ENCODE data around the gene BLM.
"Not testable (repeated sequence)": the region's sequence is repeated elsewhere in the genome, so short reads cannot be mapped to it uniquely, and the experiment has no call there.

BLM gene

GRCh38 chr15:90683371-90683770 lies 33.8 kb upstream of the BLM start:
- Histone ChIP-seq H3K36me3 (ENCODE audit: control insufficient read depth, insufficient read depth, low read length) (no peaks in the 10 kb centered on the region), H3K27ac (ENCODE audit: low read depth, low read length) (no peak overlapping the region), H3K9ac (ENCODE audit: low read length) (no peak overlapping the region), H3K4me1 (ENCODE audit: control insufficient read depth, insufficient read depth, low read length) (no peaks in the 10 kb centered on the region), H3K27me3 (ENCODE audit: control insufficient read depth, insufficient read depth, low read length) (no peaks in the 10 kb centered on the region), H3K4me3 (ENCODE audit: low read length) (no peak overlapping the region)

- no peak overlapping the region for H3K27ac ChIP-seq (ENCODE audit: low read depth, low read length)
- H3K27me3 ChIP-seq (ENCODE audit: control insufficient read depth, insufficient read depth, low read length), result no peaks in the 10 kb centered on the region
- H3K9ac ChIP-seq (ENCODE audit: low read length), result no peak overlapping the region
- no peaks in the 10 kb centered on the region for H3K36me3 ChIP-seq (ENCODE audit: control insufficient read depth, insufficient read depth, low read length)
- no peaks in the 10 kb centered on the region for H3K4me1 ChIP-seq (ENCODE audit: control insufficient read depth, insufficient read depth, low read length)
- H3K4me3 ChIP-seq (ENCODE audit: low read length), result no peak overlapping the region
Observed at GRCh38 chr15:90683876-90684275, 33.3 kb upstream of the BLM start.

- no peak overlapping the region for H3K27ac ChIP-seq (ENCODE audit: low read depth, low read length)
- H3K4me3 ChIP-seq (ENCODE audit: low read length), result no peak overlapping the region
- no peak overlapping the region for H3K9ac ChIP-seq (ENCODE audit: low read length)
- H3K4me1 ChIP-seq (ENCODE audit: control insufficient read depth, insufficient read depth, low read length), result no peaks in the 10 kb centered on the region
- no peaks in the 10 kb centered on the region for H3K27me3 ChIP-seq (ENCODE audit: control insufficient read depth, insufficient read depth, low read length)
- no peaks in the 10 kb centered on the region for H3K36me3 ChIP-seq (ENCODE audit: control insufficient read depth, insufficient read depth, low read length)
Observed at GRCh38 chr15:90684281-90684680, 32.9 kb upstream of the BLM start.

GRCh38 chr15:90685591-90686434 lies 31.3 kb upstream of the BLM start:
- H3K4me1 ChIP-seq (ENCODE audit: control insufficient read depth, insufficient read depth, low read length), result no peaks in the 10 kb centered on the region
- no peak overlapping the region for H3K9ac ChIP-seq (ENCODE audit: low read length)
- H3K27ac ChIP-seq (ENCODE audit: low read depth, low read length), result no peak overlapping the region
- no peak overlapping the region for H3K4me3 ChIP-seq (ENCODE audit: low read length)
- no peaks in the 10 kb centered on the region for H3K36me3 ChIP-seq (ENCODE audit: control insufficient read depth, insufficient read depth, low read length)
- no peaks in the 10 kb centered on the region for H3K27me3 ChIP-seq (ENCODE audit: control insufficient read depth, insufficient read depth, low read length)

- no peaks in the 10 kb centered on the region for H3K36me3 ChIP-seq (ENCODE audit: control insufficient read depth, insufficient read depth, low read length)
- no peak overlapping the region for H3K9ac ChIP-seq (ENCODE audit: low read length)
- no peaks in the 10 kb centered on the region for H3K27me3 ChIP-seq (ENCODE audit: control insufficient read depth, insufficient read depth, low read length)
- no peak overlapping the region for H3K4me3 ChIP-seq (ENCODE audit: low read length)
- H3K27ac ChIP-seq (ENCODE audit: low read depth, low read length), result no peak overlapping the region
- no peaks in the 10 kb centered on the region for H3K4me1 ChIP-seq (ENCODE audit: control insufficient read depth, insufficient read depth, low read length)
Observed at GRCh38 chr15:90686435-90687218, 30.5 kb upstream of the BLM start.

GRCh38 chr15:90689326-90689961 lies 27.7 kb upstream of the BLM start:
- H3K9ac ChIP-seq (ENCODE audit: low read length); H3K4me1 ChIP-seq (ENCODE audit: control insufficient read depth, insufficient read depth, low read length); H3K4me3 ChIP-seq (ENCODE audit: low read length); H3K27me3 ChIP-seq (ENCODE audit: control insufficient read depth, insufficient read depth, low read length); H3K27ac ChIP-seq (ENCODE audit: low read depth, low read length); H3K36me3 ChIP-seq (ENCODE audit: control insufficient read depth, insufficient read depth, low read length): not testable (repeated sequence)

- Histone ChIP-seq H3K27me3 (ENCODE audit: control insufficient read depth, insufficient read depth, low read length) (no peaks in the 10 kb centered on the region), H3K9ac (ENCODE audit: low read length) (no peak overlapping the region), H3K36me3 (ENCODE audit: control insufficient read depth, insufficient read depth, low read length) (no peaks in the 10 kb centered on the region), H3K4me1 (ENCODE audit: control insufficient read depth, insufficient read depth, low read length) (no peaks in the 10 kb centered on the region), H3K4me3 (ENCODE audit: low read length) (no peak overlapping the region), H3K27ac (ENCODE audit: low read depth, low read length) (no peak overlapping the region)
Observed at GRCh38 chr15:90690585-90690984, 26.6 kb upstream of the BLM start.

GRCh38 chr15:90691369-90691768 lies 25.8 kb upstream of the BLM start:
- Histone ChIP-seq H3K4me1 (ENCODE audit: control insufficient read depth, insufficient read depth, low read length) (no peaks in the 10 kb centered on the region), H3K9ac (ENCODE audit: low read length) (no peak overlapping the region), H3K36me3 (ENCODE audit: control insufficient read depth, insufficient read depth, low read length) (no peaks in the 10 kb centered on the region), H3K27me3 (ENCODE audit: control insufficient read depth, insufficient read depth, low read length) (no peaks in the 10 kb centered on the region), H3K27ac (ENCODE audit: low read depth, low read length) (no peak overlapping the region), H3K4me3 (ENCODE audit: low read length) (no peak overlapping the region)

- H3K9ac ChIP-seq (ENCODE audit: low read length), result no peak overlapping the region
- no peak overlapping the region for H3K27ac ChIP-seq (ENCODE audit: low read depth, low read length)
- H3K4me1 ChIP-seq (ENCODE audit: control insufficient read depth, insufficient read depth, low read length), result no peaks in the 10 kb centered on the region
- no peaks in the 10 kb centered on the region for H3K27me3 ChIP-seq (ENCODE audit: control insufficient read depth, insufficient read depth, low read length)
- H3K36me3 ChIP-seq (ENCODE audit: control insufficient read depth, insufficient read depth, low read length), result no peaks in the 10 kb centered on the region
- no peak overlapping the region for H3K4me3 ChIP-seq (ENCODE audit: low read length)
Observed at GRCh38 chr15:90691982-90692773, 25.0 kb upstream of the BLM start.

- Histone ChIP-seq H3K9ac (ENCODE audit: low read length) (no peak overlapping the region), H3K27ac (ENCODE audit: low read depth, low read length) (no peak overlapping the region), H3K4me3 (ENCODE audit: low read length) (no peak overlapping the region), H3K36me3 (ENCODE audit: control insufficient read depth, insufficient read depth, low read length) (no peaks in the 10 kb centered on the region), H3K4me1 (ENCODE audit: control insufficient read depth, insufficient read depth, low read length) (no peaks in the 10 kb centered on the region), H3K27me3 (ENCODE audit: control insufficient read depth, insufficient read depth, low read length) (no peaks in the 10 kb centered on the region)
Observed at GRCh38 chr15:90694987-90695386, 22.2 kb upstream of the BLM start.

GRCh38 chr15:90697175-90697574 lies 20.0 kb upstream of the BLM start:
- Histone ChIP-seq H3K4me1 (ENCODE audit: control insufficient read depth, insufficient read depth, low read length) (no peaks in the 10 kb centered on the region), H3K27me3 (ENCODE audit: control insufficient read depth, insufficient read depth, low read length) (no peaks in the 10 kb centered on the region), H3K4me3 (ENCODE audit: low read length) (no peak overlapping the region), H3K36me3 (ENCODE audit: control insufficient read depth, insufficient read depth, low read length) (no peaks in the 10 kb centered on the region), H3K9ac (ENCODE audit: low read length) (no peak overlapping the region), H3K27ac (ENCODE audit: low read depth, low read length) (no peak overlapping the region)

- no peak overlapping the region for H3K27ac ChIP-seq (ENCODE audit: low read depth, low read length)
- H3K4me3 ChIP-seq (ENCODE audit: low read length), result no peak overlapping the region
- H3K4me1 ChIP-seq (ENCODE audit: control insufficient read depth, insufficient read depth, low read length), result no peaks in the 10 kb centered on the region
- no peaks in the 10 kb centered on the region for H3K36me3 ChIP-seq (ENCODE audit: control insufficient read depth, insufficient read depth, low read length)
- no peak overlapping the region for H3K9ac ChIP-seq (ENCODE audit: low read length)
- H3K27me3 ChIP-seq (ENCODE audit: control insufficient read depth, insufficient read depth, low read length), result no peaks in the 10 kb centered on the region
Observed at GRCh38 chr15:90698629-90699028, 18.5 kb upstream of the BLM start.

Data from rectal smooth muscle tissue (tissue), 1 donor.